Activated T-helper 1 cell treated with Interleukin-2 at 50 U/mL for 16 hours (primary cell): ENCODE data around the gene SSTR1.
"Not testable (repeated sequence)": the region's sequence is repeated elsewhere in the genome, so short reads cannot be mapped to it uniquely, and the experiment has no call there.

ENCODE experiments used
- DNase-seq: peaks from one replicate; pipeline ENCODE4 v3.0.0-alpha.2; 2020; ENCODE audit warnings: low read depth

Gene SSTR1, protein sequence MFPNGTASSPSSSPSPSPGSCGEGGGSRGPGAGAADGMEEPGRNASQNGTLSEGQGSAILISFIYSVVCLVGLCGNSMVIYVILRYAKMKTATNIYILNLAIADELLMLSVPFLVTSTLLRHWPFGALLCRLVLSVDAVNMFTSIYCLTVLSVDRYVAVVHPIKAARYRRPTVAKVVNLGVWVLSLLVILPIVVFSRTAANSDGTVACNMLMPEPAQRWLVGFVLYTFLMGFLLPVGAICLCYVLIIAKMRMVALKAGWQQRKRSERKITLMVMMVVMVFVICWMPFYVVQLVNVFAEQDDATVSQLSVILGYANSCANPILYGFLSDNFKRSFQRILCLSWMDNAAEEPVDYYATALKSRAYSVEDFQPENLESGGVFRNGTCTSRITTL

DNA sequence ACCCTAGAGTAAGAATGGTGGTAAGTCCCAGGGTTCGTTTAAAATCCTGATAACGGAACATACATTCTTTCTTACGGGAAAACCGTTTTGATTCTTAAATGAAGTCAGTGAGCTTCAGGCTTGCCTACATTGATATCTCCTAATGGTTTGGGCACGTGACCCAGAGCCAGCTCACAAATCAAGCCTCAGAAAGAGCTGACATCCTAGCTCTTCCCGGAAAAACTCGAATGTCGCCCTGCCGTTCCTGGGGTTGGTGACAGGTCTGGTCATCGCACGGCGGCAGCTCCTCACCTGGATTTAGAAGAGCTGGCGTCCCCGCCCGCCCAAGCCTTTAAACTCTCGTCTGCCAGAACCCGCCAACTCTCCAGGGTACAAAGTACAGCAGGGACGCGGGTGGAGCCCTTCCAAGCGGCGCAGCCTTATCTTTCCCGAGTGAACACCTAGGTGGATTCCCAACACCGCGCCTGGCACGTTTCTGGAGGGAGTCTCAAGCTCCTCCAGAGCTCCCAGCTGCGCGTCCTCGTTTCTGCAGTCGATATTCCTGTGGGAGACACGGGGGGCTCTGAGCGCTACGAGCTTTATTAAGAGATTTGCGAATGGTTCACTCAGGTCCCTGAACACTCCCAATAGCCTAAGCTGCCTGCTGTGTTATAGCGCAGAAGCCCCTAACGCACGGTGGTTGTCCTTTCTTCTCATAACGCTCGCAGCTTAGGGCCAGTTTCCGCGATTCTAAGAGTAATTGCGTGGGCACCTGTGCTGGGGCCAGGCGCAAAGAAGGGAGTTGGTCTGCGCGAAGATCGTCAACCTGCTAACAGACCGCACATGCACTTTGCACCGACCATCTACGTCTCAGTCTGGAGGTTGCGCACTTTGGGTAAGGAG, at the start of gene SSTR1:
TSS of gene SSTR1 (plus strand) at position 169 of the 882 bp plus-strand sequence. CDS start 1,486 bp downstream, outside the sequence.
- no peak for DNase-seq

DNA sequence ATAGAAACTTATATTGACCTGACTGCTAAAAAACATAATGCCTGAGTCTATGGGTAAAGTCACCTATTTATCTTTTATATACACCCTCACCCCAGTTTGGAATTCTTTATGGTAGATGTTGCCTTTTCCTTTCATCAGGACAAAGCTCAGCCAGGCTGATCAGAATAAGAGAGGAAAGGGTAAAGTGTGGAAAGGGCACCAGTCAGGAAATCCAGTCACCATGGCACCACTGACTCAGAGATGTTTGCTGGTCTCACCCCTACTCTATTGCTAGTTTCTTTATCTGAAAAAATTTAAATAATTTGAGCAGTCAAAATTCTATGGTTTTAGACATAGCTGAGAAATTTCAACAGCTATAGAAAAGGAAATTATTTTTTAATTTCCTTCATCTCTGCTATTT, 49.2 kb upstream of the SSTR1 start:
- no peak for DNase-seq

DNA sequence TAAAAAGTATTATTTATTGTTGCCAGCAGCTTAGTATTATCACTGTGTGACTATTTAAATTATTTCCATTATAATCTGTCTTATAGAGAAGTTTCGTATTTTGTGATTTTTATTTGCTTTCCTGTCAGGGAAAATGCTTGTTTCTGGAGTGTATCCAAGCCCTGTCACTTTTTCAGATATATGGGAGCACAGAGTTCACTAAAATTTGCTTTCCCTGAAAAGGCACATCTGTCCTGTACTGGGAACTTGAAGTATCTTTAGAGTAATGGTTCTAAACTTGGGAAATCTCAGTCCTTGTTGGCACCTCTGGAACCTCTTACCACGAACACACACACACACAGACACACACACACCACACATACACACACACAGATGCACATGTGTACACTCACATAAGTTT, 39.3 kb upstream of the SSTR1 start:
- no peak for DNase-seq

DNA sequence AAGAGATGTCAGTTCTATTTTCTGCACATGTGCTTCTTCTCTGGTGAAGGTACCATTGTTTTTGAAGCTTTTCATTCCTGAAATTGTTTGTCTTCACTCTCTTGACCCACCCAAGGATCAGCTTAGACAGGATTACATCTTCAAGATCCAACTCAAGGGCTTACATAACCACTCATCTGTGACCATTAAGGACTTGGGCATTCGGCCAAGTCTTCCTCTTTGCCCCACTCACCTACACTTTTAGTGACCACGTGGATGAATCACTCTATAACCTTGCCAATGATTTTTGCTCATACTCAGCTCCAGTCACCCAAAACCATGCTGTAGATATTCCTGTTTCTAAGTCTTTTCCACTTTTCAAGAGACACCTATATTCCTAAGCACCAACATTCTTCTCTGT, 36.5 kb upstream of the SSTR1 start:
- no peak for DNase-seq

DNA sequence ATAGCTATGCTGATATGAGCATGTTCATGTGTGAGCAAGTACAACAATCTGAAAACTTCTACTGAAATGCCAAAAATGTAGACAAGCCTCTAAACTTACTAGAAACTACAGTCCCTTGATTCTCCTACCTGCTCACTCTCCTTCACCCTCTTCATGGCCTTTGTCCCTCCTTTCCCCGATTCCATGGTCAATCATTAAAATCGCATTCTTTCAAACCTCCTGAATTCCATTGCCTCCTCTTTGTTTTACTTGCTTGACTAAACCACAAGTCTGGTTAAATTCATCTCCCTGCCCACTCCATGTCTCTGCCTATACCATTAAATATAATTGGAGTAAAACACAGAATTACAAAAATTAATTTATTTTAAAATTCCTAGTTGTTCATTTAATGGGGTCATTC, 33.0 kb upstream of the SSTR1 start:
- DNase-seq = no peak

DNA sequence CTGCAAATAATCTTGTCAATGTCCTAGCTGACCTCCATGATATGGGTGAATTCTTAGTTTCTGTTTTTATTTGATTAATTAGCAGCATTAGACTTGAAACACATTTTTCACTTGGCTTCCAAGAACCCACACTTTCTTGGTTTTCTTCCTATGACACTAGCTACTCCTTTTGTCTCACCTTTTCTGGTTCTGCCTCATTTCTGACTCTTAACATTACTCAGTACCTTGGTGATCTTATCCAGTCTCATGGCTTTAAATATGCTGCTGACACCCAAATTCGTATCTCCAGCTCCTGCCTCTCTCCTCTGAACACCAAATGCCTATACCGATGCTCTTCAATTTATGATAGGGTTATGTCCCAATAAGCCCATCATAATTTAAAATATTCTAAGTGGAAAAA, 32.0 kb upstream of the SSTR1 start:
- no peak for DNase-seq

DNA sequence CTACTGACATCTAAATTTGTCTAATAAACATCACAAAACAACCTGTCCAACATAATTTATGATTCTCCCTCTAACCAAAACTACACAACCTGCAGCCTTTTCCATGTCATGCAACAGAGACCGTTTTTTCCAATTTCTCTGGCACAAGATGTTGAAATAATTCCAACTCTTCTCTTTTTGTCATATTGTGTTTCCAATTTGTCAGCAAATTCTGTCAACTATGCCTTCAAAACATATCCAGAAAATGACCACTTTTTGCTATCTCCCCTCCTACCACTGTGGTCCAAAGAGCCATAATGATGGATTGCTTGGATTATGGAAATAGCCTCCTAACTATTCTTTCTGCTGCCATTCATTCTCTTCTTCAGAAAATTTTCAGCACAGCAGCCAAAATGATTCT, 31.3 kb upstream of the SSTR1 start:
- no peak for DNase-seq

DNA sequence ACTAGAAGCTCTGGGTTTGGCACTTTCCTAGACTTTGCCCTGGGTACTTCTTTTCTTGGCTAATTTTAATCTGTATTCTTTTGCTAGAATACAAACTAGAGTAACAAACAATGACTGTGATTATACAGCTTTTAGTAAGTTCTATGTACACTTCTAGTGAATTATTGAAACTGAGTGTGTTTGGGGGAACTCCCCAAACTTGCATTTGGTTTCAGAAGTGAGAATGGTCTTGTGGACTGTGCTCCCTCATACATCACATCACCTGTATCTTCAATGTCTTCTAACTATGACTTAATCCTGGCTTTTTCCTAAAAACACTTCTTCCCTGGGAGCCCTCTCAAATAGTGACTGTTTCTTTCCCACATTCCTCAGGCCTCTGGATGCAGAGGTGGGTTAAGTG, 23.6 kb upstream of the SSTR1 start:
- DNase-seq = no peak

DNA sequence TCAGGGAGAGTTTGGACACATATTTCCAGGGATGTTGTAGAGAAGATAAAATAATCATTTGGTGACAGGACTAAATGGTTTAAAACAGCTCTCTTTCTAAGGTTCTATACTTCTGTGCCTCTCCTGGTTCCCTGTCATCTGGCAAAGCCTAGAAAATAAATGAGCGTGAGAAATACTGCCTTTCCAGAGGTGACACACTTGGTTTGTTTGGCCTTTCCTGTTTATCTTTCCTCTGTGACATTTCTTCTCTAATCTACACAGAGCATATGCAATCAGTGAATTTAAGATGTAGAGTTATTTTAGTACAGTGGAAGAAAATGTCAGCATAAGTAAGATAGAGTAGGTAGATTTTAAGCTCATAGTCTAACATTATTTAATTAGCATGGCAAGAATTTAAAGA, 22.0 kb upstream of the SSTR1 start:
- DNase-seq = no peak

DNA sequence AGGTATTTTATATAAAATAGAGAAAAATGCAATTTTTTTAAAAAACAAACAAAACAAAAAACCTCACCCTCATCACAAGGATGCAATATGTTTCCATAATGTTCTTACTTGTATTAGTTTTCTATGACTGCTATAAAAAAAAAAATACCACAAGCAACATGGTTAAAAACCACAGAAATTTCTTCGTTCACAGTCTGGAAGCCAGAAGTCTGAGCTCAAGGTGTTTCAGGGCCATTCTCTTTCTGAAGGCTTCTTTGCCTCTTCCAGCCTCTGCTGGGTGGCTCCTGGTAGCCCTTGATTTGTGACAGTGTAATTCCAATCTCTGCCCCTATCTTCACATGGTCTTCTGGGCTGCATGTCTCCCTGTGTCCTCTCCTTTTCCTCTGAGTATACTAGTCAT, 21.5 kb upstream of the SSTR1 start:
- DNase-seq = no peak

DNA sequence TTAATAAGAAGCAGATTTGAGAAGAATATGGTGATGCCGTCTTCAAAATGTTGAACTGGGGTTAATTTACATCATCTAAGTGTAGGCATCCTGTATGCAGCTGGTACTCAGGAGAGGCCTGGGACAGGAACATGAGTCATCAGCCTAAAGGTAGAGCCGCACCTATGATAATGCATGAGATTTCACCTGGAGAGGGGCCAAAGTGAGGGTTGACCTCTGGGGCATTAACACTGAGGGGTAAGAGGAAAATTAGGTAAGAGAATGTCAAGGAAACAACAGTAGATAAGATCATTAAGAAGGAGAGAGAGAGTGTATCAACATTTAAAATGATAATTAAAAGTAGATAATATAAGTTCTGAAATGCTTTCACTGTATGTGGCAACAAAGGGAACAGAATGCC, 20.2 kb upstream of the SSTR1 start:
- DNase-seq = no peak

DNA sequence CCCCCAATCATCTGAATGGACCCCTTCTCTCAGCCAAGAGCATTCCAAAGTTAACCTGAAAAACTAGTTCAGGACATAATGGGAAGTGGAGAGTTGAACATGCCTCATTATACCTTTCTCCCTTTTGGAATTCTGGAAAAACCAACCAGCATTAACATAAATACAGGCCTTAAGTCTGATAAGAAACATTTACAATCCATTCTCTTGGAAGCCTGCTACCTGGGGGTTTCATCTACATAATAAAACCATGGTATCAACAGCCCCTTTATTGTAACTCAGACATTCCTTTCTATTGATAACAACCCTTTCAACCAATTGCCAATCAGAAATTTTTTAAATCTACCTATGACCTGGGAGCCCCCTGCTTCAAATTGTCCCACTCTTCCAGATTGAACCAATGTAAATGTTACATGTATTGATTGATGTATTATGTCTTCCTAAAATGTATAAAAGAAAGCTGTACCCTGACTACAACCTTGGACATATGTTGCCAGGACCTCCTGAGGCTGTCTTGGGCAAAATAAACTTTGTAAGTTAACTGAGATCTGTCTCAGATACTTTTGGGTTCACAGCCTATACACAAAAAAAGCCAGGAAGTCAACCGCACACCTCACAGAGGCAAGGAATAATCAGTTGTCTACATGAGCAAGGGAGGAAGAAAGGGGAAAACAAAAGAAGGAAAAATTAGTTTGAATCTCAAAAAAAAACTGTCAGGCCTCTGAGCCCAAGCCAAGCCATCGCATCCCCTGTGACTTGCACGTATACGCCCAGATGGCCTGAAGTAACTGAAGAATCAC, 17.6 kb upstream of the SSTR1 start:
- no peak for DNase-seq

DNA sequence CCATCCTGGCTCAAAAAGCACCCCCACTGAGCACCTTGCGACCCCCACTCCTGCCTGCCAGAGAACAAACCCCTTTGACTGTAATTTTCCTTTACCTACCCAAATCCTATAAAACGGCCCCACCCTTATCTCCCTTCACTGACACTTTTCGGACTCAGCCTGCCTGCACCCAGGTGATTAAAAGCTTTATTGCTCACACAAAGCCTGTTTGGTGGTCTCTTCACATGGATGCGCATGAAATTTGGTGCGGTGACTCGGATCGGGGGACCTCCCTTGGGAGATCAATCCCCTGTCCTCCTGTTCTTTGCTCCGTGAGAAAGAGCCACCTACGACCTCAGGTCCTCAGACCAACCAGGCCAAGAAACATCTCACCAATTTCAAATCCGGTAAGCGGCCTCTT, 16.9 kb upstream of the SSTR1 start:
- not testable (repeated sequence) for DNase-seq

DNA sequence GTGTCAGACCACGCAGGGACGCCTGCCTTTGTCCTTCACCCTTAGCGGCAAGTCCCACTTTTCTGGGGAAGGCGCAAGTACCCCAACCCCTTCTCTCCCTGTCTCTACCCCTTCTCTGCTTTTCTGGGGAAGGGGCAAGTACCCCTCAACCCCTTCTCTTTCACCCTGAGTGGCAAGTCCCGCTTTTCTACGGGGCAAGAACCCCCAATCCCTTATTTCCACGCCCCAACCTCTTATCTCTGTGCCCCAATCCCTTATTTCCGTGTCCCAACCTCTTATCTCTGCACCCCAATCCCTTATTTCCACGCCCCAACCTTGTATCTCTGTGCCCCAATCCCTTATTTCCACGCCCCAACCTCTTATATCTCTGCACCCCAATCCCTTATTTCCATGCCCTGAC, 16.2 kb upstream of the SSTR1 start:
- DNase-seq = not testable (repeated sequence)

DNA sequence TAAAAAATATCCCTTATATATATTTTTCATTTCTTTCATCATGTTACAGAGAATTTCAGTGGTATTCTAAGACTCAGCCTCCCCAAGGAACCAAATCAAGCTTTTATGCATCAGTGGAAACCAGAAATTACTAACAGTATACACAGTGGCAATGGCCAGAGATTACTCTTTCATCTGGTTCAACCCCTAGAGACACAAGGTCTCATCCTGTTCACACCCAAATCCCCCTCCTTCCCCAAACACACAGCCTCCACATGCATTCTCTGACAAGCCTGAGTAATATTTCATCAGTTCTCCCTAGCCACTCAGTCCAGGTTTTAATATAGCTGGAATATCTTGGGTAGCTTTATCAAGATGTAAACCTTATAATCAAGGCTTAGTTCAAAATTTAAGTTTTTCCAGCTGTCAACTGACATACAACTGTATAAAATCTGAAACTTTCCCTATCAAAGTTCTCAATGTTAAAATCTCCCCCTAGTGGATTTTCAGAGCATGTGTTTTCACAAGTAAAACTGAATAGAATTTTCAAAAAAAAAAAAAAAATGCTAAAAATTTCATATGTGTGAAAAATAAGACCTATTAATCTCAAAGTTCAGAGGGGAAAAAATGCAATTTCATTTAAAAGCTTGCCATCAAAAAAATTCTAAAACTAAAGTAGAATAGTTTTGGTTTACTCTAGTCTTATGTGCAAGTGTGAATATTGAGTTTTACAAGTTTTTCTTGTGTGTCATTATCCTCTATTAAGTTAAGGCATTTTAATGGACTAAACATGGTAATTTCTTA, 10.5 kb upstream of the SSTR1 start:
- no peak for DNase-seq

DNA sequence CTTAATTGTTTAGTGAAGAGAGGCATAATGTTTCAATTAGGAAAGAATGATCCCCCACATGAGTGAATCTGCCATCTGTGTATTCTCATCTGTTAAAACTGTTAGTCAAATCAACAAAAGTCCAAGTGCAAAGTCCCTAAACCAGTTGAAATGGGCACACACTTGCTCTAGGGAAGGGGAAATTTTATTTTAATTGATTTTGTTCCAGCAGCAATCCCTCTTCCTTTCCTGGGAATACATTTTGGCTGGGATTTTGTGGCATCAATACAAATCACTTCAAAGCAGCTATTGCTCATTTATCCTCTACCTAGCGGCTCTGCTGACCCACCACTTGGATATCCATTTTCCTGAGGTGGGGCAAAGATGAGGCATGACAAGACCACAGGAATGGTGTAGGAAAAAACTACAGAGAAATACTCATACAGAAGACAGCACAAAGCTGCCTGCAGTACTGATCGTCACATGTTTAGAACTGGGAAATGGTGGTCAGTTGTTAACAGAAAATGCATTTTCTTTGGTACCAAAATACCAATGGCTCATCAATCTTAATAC, 9.8 kb upstream of the SSTR1 start:
- DNase-seq = no peak

DNA sequence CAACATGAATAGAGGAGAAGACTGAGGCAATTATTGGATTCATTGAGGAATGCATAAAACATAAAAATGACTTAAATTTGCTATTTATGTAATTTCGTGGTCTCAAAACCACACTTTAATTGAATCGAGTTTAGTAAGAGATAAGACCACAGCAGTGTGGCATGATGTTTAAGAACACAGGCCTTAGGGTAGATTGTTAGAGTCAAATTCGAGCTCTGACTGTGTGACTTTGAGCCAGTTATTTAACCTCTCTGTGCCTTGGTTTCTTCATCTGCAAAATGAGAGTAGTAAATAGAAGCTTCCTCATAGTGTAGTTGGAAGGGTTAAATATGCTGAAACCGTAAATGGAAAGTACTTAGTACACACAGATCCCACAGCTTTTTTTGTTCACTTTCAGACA, 9.3 kb upstream of the SSTR1 start:
- DNase-seq = no peak

DNA sequence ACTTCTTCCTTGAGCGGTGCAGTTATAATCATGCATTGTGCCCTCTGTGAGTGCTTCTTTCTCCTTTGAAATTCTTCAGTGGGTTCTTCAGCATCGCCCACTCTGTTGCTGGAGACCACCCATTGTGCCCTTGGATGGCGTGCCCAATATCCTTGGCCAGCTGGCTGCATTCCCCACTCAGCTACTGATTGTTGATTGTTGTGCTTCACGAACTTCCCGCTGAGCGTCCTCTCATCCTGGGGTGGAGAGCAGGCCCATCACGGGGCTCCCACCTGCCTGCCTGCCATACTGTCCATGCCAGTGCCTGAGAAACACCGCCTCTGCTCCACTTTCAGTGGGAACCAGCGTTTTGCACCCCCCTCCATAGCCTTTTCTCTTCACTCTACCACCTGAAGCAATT, 8.6 kb upstream of the SSTR1 start:
- DNase-seq = no peak

DNA sequence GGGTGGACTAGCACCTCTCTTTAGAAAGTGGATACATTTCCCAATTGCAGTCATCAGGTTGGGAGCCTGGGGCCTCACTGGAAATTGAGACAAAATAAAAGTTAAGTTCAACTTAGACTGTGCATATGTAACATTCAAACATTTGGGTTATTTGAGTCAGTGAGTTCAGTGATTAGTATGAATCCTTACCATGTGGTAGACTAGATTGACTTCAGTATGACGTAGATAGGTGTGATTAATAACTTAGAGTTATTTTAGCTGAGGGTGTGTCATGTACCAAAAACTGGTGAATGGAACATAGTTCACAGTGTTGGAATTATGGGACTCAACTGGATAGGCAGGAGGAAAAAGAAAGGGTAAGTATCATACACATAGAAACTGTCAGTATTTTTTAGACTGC, 8.0 kb upstream of the SSTR1 start:
- no peak for DNase-seq

DNA sequence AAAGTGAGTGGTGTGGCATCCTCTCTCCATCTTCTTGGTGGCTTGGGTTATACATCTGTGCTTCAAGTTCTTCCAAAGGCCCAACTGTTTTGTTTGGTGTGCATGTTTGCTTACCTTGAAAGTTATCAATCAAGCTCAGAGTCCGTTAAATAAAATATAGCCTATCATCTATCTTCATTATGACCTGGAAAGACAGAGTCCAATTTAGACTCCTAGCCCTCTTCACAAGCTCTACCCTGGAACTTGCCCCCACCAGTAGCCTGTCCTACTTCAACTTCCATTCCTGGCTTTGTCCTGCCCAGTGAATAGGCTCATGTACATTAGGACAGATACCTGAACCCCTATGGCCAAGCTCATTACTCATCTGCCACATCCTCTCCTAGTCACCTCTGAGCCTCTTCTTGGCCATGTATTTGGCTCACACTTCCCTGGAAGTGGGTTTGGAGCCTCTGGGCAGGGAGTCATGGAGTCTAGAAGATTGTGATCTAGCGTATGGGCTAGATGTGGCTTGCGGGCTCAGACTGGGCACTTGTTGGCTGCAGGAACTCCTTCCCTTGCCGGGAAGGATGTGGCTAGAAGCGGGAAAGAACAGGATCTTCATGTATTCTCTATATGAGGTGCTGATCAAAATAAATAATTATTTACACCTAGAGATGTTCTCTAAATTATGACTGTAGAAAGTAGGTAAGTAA, 6.4 kb upstream of the SSTR1 start:
- no peak for DNase-seq
